Measurements from ENCODE around the gene DMPK.

DMPK gene

DNA sequence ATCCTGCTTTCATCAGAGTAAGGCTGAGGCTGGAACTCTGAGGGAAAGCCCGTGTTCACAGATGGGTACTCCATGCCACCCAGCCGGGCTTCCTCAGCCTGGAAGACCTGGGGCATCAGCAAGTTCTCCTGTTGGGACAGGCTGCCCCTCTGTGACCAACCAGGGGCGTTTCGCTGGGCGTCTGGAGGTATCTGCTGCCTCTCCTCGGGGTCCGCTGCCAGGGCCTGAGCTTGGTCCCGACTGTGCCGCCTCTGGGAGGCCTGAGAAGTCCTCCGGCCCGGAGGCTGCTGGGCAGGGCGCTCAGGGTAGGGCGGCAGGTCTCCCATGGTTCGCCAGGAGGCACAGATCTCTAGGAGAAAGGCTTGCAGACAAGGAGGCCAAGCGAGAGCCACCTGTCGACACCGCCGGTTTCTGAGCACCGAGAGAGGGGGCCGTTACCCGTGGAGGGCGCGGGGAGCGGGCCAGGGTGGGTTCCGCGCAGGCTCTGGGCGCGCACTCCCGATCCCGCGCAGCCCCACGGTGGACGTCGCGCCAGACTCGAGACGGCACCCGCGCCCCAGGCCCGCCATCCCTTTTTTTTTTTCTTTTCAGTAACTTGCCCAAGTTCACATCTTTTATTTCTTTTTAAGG lies 32.7 kb upstream of the DMPK start, which contains the start of gene RSPH6A:
Gene RSPH6A, minus strand, starts transcription at position 458 of the 630 bp plus-strand sequence. Its CDS starts 132 bp downstream, at position 326.
- no peak for DNase-seq (ENCODE audit: low read depth)
- no peak within 1 kb of the TSS for H3K4me3 ChIP-seq (ENCODE audit: low read depth, low read length)
- TF ChIP-seq, protein P1, sequence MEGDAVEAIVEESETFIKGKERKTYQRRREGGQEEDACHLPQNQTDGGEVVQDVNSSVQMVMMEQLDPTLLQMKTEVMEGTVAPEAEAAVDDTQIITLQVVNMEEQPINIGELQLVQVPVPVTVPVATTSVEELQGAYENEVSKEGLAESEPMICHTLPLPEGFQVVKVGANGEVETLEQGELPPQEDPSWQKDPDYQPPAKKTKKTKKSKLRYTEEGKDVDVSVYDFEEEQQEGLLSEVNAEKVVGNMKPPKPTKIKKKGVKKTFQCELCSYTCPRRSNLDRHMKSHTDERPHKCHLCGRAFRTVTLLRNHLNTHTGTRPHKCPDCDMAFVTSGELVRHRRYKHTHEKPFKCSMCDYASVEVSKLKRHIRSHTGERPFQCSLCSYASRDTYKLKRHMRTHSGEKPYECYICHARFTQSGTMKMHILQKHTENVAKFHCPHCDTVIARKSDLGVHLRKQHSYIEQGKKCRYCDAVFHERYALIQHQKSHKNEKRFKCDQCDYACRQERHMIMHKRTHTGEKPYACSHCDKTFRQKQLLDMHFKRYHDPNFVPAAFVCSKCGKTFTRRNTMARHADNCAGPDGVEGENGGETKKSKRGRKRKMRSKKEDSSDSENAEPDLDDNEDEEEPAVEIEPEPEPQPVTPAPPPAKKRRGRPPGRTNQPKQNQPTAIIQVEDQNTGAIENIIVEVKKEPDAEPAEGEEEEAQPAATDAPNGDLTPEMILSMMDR (IDR thresholded peaks at IDR 0.05; ENCODE audit: low read depth, low read length, missing control alignments): no peak

DNA sequence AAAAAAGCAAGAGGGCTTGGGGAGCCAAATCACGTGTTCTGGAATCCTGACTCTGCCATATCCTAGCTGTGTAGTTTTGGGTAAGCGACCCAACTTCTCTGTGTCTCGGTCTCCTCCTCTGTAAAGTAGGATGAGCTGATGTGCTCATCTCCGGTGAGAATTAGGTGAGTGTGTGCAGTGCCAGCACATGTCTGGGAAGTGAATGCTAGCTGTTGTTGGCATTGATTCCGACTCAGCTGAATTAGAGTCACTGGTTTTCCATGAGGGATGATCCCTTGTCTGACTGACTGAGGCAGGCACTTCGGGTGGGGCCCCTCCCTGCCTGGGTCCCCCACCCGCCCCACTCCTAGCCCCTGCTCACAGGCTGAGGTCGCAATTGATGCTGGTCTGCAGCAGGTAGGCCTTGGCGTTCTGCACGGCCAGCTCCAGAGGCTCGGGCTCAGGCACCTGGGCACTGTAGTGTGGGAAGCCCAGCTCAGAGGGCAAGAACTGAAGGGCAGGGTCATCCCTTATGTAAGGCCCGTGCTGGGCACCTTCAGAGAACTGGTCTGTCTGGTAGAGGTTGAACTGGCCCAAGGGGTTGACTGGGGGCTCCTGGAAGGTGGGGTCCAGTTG lies 32.0 kb upstream of the DMPK start:
- DNase-seq (ENCODE audit: low read depth): no peak
- H3K4me3 ChIP-seq (ENCODE audit: low read depth, low read length): no peak overlapping the region
- TF ChIP-seq, protein P1 (IDR thresholded peaks at IDR 0.05; ENCODE audit: low read depth, low read length, missing control alignments): no peak

DNA sequence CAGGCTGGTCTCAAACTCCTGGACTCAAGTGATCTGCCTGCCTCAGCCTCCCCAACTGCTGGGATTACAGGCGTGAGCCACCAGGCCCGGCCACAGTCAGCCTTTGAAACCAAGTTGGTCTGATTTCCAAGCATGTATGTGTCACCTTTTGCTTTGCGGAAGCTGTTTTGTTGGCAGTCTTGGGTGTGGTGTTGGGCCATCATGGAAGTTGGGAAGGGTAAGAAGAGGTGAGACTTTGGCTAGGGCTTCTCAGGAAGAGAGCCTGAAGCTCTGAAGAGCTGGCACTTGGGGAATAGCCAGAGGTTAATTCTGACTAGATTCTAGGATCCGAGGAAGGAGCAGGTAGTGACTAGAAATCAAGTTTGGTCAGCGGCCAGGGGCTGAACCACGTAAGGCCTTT lies 30.0 kb upstream of the DMPK start:
- H3K4me3 ChIP-seq (ENCODE audit: low read depth, low read length): no peak overlapping the region
- TF ChIP-seq, protein P1 (IDR thresholded peaks at IDR 0.05; ENCODE audit: low read depth, low read length, missing control alignments): no peak

DNA sequence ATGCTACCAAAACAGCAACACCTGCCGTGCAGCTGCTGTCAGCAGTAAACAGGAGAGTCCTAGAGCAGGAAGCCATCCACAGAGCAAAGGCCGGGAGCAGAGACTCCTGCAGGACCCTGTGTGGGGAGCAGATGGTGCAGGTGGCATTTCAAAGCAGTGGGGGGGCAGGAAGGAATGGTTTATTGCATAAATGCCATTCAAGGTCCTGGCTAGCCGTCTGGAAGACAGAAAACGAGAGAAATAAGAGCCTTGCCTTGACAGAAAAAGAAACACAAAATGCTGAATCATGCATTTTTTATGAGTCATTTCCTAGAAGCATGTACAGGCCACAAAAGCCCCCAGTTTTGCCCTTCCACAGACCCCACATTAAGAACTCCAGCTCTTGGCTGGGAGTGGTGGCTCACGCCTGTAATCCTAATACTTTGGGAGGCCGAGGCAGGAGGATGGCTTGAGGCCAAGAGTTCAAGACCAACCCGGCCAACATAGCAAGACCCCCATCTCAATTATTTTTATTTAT lies 27.4 kb upstream of the DMPK start:
- H3K4me3 ChIP-seq (ENCODE audit: low read depth, low read length): no peak overlapping the region

More for the DNA sequence above, 30.0 kb upstream of the DMPK start:
- DNase-seq (ENCODE audit: low read depth): no peak

DNA sequence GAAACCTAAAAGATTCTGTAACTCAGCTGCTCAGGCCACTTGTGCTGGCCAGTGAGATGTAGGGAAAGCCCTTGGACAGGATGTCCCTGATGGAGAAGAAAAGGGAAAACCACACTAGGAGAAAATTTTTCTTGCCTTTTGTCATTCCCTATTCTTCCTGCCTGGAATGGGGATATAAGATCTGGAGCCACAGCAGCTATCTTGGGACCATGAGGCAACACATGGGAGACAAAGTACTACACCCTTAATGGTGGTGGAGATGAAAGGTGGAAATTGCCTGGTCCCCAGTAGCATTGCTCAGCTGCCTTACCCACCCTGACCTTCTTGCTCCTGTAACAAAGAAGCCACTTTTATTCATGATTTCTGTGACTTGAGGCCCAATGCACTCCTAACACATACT lies 23.4 kb upstream of the DMPK start:
- no peak overlapping the region for H3K4me3 ChIP-seq (ENCODE audit: low read depth, low read length)
- DNase-seq (ENCODE audit: low read depth): no peak
- TF ChIP-seq, protein P1 (IDR thresholded peaks at IDR 0.05; ENCODE audit: low read depth, low read length, missing control alignments): no peak

More for the DNA sequence above, 27.4 kb upstream of the DMPK start:
- TF ChIP-seq, protein P1 (IDR thresholded peaks at IDR 0.05; ENCODE audit: low read depth, low read length, missing control alignments): no peak
- peak; percentile 12 for DNase-seq (ENCODE audit: low read depth)

DNA sequence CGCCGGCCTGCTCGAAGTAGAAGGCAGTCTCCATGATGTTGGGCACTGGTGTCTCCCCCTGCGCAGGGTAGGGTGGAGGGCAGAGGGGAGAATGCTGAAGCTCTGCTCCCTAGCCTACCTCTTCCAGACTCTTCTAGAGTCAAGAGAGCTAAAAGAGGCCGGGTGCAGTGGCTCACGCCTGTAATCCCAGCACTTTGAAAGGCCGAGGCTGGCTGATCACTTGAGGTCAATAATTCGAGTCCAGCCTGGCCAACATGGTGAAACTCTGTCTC lies 22.6 kb upstream of the DMPK start:
- DNase-seq (ENCODE audit: low read depth): no peak
- no peak overlapping the region for H3K4me3 ChIP-seq (ENCODE audit: low read depth, low read length)
- TF ChIP-seq, protein P1 (IDR thresholded peaks at IDR 0.05; ENCODE audit: low read depth, low read length, missing control alignments): no peak
